Measurements from ENCODE around the gene LCE4A. TPM values are rescaled to one million over a fixed set of nuclear protein-coding genes. Genes with fewer than 3 reads are reported as not detected.
"Not testable (repeated sequence)": the region's sequence is repeated elsewhere in the genome, so short reads cannot be mapped to it uniquely, and the experiment has no call there.

Gene LCE4A
- polyA plus RNA-seq, 1 donor from 2014 or later, result not detected

GRCh38 chr1:152663098-152663497 lies 44.9 kb upstream of the LCE4A start, which contains the start of gene LCE2D:
TSS of gene LCE2D (plus strand) at chr1:152663380. CDS start at chr1:152664106, 726 bp downstream.
- Histone ChIP-seq H3K36me3 (ENCODE audit: insufficient read depth, low read length) (no peaks in the 10 kb centered on the region), H3K9me2 (ENCODE audit: insufficient read depth, low read length) (no peaks in the 10 kb centered on the region), H3K27me3 (ENCODE audit: insufficient read depth, low read depth, low read length) (no peaks in the 10 kb centered on the region), H3K4me3 (ENCODE audit: low read length) (no peak within 1 kb of the TSS), H3F3A (ENCODE audit: insufficient read depth, low read length, poor library complexity, severe bottlenecking) (no peaks in the 10 kb centered on the region), H3K9ac (ENCODE audit: low read length) (no peak within 1 kb of the TSS), H3K79me2 (replicated peaks; ENCODE audit: insufficient read depth, low read length) (no peaks in the 10 kb centered on the region), H2AFZ (ENCODE audit: low read depth, low read length) (no peak within 1 kb of the TSS), H3K4me2 (ENCODE audit: low read length) (no peak within 1 kb of the TSS), H4K20me1 (ENCODE audit: insufficient read depth) (no peaks in the 10 kb centered on the region), H3K27ac (ENCODE audit: low read length) (no peak within 1 kb of the TSS), H3K9me3 (ENCODE audit: low read length) (peaks cover 5% of the 10 kb centered on the region)
- TF ChIP-seq CTCF (IDR thresholded peaks at IDR 0.05; ENCODE audit: poor library complexity, severe bottlenecking) (no peak), MXI1 (conservative IDR thresholded peaks at IDR 0.05; ENCODE audit: poor library complexity, severe bottlenecking) (no peak), SMC3 (conservative IDR thresholded peaks at IDR 0.05; ENCODE audit: poor library complexity) (no peak), RAD21 (conservative IDR thresholded peaks at IDR 0.05) (no peak), REST (IDR thresholded peaks at IDR 0.05; ENCODE audit: borderline replicate concordance) (no peak), POLR2AphosphoS5 (IDR thresholded peaks at IDR 0.05) (no peak)

DNA sequence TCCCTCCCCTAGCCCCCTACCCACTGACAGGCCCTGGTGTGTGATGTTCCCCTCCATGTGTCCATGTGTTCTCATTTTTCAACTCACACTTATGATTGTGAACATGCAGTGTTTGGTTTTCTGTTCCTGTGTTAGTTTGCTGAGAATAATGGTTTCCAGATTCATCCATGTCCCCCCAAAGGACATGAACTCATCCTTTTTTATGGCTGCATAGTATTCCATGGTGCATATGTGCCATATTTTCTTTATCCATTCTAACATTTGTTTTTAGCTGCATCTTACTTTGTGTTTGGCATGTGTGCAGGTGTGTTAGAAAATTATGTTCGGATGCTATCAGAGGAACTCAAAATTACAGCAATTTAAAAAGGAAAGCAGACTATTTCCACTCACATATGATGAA lies 41.8 kb upstream of the LCE4A start:
- H3K9ac ChIP-seq (ENCODE audit: low read length); H3K9me2 ChIP-seq (ENCODE audit: insufficient read depth, low read length); H3K4me2 ChIP-seq (ENCODE audit: low read length); H4K20me1 ChIP-seq (ENCODE audit: insufficient read depth); H3K36me3 ChIP-seq (ENCODE audit: insufficient read depth, low read length); H3K27me3 ChIP-seq (ENCODE audit: insufficient read depth, low read depth, low read length); H3K79me2 ChIP-seq (replicated peaks; ENCODE audit: insufficient read depth, low read length); H3F3A ChIP-seq (ENCODE audit: insufficient read depth, low read length, poor library complexity, severe bottlenecking); H3K27ac ChIP-seq (ENCODE audit: low read length); H2AFZ ChIP-seq (ENCODE audit: low read depth, low read length); H3K9me3 ChIP-seq (ENCODE audit: low read length); H3K4me3 ChIP-seq (ENCODE audit: low read length): not testable (repeated sequence)

GRCh38 chr1:152667648-152668047 lies 40.3 kb upstream of the LCE4A start:
- Histone ChIP-seq H3K9me3 (ENCODE audit: low read length) (peaks cover 9% of the 10 kb centered on the region), H4K20me1 (ENCODE audit: insufficient read depth) (no peaks in the 10 kb centered on the region), H3K4me3 (ENCODE audit: low read length) (no peak overlapping the region), H2AFZ (ENCODE audit: low read depth, low read length) (no peak overlapping the region), H3K27me3 (ENCODE audit: insufficient read depth, low read depth, low read length) (no peaks in the 10 kb centered on the region), H3K36me3 (ENCODE audit: insufficient read depth, low read length) (no peaks in the 10 kb centered on the region), H3K9me2 (ENCODE audit: insufficient read depth, low read length) (no peaks in the 10 kb centered on the region), H3K79me2 (replicated peaks; ENCODE audit: insufficient read depth, low read length) (no peaks in the 10 kb centered on the region), H3F3A (ENCODE audit: insufficient read depth, low read length, poor library complexity, severe bottlenecking) (no peaks in the 10 kb centered on the region), H3K4me2 (ENCODE audit: low read length) (no peak overlapping the region), H3K27ac (ENCODE audit: low read length) (no peak overlapping the region), H3K9ac (ENCODE audit: low read length) (no peak overlapping the region)
- TF ChIP-seq EZH2 (IDR thresholded peaks at IDR 0.05; ENCODE audit: borderline replicate concordance, insufficient read depth, low read length, poor library complexity, severe bottlenecking) (no peak), POLR2AphosphoS5 (IDR thresholded peaks at IDR 0.05) (no peak), REST (IDR thresholded peaks at IDR 0.05; ENCODE audit: borderline replicate concordance) (no peak), SMC3 (conservative IDR thresholded peaks at IDR 0.05; ENCODE audit: poor library complexity) (no peak), CTCF (IDR thresholded peaks at IDR 0.05; ENCODE audit: poor library complexity, severe bottlenecking) (no peak), MXI1 (conservative IDR thresholded peaks at IDR 0.05; ENCODE audit: poor library complexity, severe bottlenecking) (no peak), TAF1 (IDR thresholded peaks at IDR 0.05; ENCODE audit: low read depth) (no peak), EP300 (conservative IDR thresholded peaks at IDR 0.05; ENCODE audit: poor library complexity, severe bottlenecking) (no peak), RAD21 (conservative IDR thresholded peaks at IDR 0.05) (no peak)
